HepG2 (cell line): ENCODE data around the gene ITGA2.

Source experiments
- FOXA1 ChIP-seq, 2 experiments: fragments of 450-650 bp in 1 of 2; sonication (generic) in 1 of 2; formaldehyde crosslinking in 1 of 2; IDR thresholded peaks; 2 replicates each; pipeline versions ENCODE4 v1.4.0 to v1.6.1; 2016 to 2020; ENCODE audit warnings: missing genetic modification reagents in 1 of 2
- FOXK1 ChIP-seq: sonication (generic); formaldehyde crosslinking; IDR thresholded peaks from 2 replicates; pipeline ENCODE4 v1.4.0; 2020; ENCODE audit warnings: low read depth, missing genetic modification reagents, borderline replicate concordance
- GPN1 ChIP-seq: sonication (generic); formaldehyde crosslinking; IDR thresholded peaks from 2 replicates; pipeline ENCODE4 v1.5.1; 2020; ENCODE audit warnings: missing genetic modification reagents, borderline replicate concordance
- HDAC2 ChIP-seq: sonication (generic); formaldehyde crosslinking; IDR thresholded peaks from 2 replicates; pipeline ENCODE4 v1.4.0; 2020; ENCODE audit warnings: missing genetic modification reagents
- NCOA1 ChIP-seq: sonication (generic); formaldehyde crosslinking; IDR thresholded peaks from 2 replicates; pipeline ENCODE4 v1.9.0; 2021; ENCODE audit warnings: missing genetic modification reagents
- NFKB2 ChIP-seq: sonication (generic); formaldehyde crosslinking; IDR thresholded peaks from 2 replicates; pipeline ENCODE4 v1.4.0; 2020; ENCODE audit warnings: missing genetic modification reagents, borderline replicate concordance
- POLR2A ChIP-seq, 2 experiments: IDR thresholded peaks; 2 replicates each; pipeline ENCODE4 v1.6.1; 2011; ENCODE audit warnings: low read depth in 2 of 2, low read length in 2 of 2, mild to moderate bottlenecking in 1 of 2, moderate library complexity in 1 of 2; ENCODE audit not compliant: insufficient read depth in 1 of 2
- PRMT3 ChIP-seq: sonication (generic); formaldehyde crosslinking; IDR thresholded peaks from 2 replicates; pipeline ENCODE4 v1.8.1; 2022; ENCODE audit warnings: low read depth, mild to moderate bottlenecking, moderate library complexity, missing genetic modification reagents, borderline replicate concordance
- TF ChIP-seq, protein P1 (sequence below): sonication (generic); formaldehyde crosslinking; IDR thresholded peaks from 2 replicates; pipeline ENCODE4 v1.9.0; 2021; ENCODE audit warnings: missing genetic modification reagents, borderline replicate concordance
- TF ChIP-seq, protein P2 (sequence below): sonication (generic); formaldehyde crosslinking; IDR thresholded peaks from 2 replicates; pipeline ENCODE4 v1.4.0; 2020; ENCODE audit warnings: missing genetic modification reagents
- TF ChIP-seq, protein P3 (sequence below): sonication (generic); formaldehyde crosslinking; IDR thresholded peaks from 2 replicates; pipeline ENCODE4 v1.8.1; 2022; ENCODE audit warnings: mild to moderate bottlenecking, missing genetic modification reagents
- TF ChIP-seq, protein P4 (sequence below), 2 experiments: fragments of 450-650 bp in 1 of 2; sonication (generic) in 1 of 2; formaldehyde crosslinking; IDR thresholded peaks; 2 replicates each; pipeline versions ENCODE4 v1.5.0 to v1.8.0; 2020 to 2022; ENCODE audit warnings: mild to moderate bottlenecking in 1 of 2, missing genetic modification reagents in 1 of 2
- TF ChIP-seq, protein P5 (sequence below): sonication (generic); formaldehyde crosslinking; IDR thresholded peaks from 2 replicates; pipeline ENCODE4 v1.5.0; 2020; ENCODE audit warnings: mild to moderate bottlenecking, missing genetic modification reagents, moderate library complexity

DNA sequence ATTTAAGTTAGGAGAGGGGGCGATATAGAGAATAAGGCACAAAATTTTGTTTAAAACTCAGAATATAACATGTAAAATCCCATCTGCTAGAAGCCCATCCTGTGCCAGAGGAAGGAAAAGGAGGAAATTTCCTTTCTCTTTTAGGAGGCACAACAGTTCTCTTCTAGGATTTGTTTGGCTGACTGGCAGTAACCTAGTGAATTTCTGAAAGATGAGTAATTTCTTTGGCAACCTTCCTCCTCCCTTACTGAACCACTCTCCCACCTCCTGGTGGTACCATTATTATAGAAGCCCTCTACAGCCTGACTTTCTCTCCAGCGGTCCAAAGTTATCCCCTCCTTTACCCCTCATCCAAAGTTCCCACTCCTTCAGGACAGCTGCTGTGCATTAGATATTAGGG is 102.1 kb downstream of the ITGA2 start:
- TF ChIP-seq, protein P1, sequence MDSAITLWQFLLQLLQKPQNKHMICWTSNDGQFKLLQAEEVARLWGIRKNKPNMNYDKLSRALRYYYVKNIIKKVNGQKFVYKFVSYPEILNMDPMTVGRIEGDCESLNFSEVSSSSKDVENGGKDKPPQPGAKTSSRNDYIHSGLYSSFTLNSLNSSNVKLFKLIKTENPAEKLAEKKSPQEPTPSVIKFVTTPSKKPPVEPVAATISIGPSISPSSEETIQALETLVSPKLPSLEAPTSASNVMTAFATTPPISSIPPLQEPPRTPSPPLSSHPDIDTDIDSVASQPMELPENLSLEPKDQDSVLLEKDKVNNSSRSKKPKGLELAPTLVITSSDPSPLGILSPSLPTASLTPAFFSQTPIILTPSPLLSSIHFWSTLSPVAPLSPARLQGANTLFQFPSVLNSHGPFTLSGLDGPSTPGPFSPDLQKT (CRISPR knock-in tag): no peak
- TF ChIP-seq HDAC2 (CRISPR knock-in tag) (no peak), GPN1 (CRISPR knock-in tag) (no peak), FOXK1 (CRISPR knock-in tag) (no peak), NCOA1 (CRISPR knock-in tag) (no peak), PRMT3 (CRISPR knock-in tag) (no peak), POLR2A (IDR thresholded peaks at IDR 0.05; ENCODE audit: insufficient read depth in 1 of 2, low read depth in 2 of 2, low read length in 2 of 2) (no peak), NFKB2 (CRISPR knock-in tag) (no peak), FOXA1 (IDR thresholded peaks at IDR 0.05) (no peak), FOXA1 (CRISPR knock-in tag; IDR thresholded peaks at IDR 0.05) (no peak)
- TF ChIP-seq, protein P2, sequence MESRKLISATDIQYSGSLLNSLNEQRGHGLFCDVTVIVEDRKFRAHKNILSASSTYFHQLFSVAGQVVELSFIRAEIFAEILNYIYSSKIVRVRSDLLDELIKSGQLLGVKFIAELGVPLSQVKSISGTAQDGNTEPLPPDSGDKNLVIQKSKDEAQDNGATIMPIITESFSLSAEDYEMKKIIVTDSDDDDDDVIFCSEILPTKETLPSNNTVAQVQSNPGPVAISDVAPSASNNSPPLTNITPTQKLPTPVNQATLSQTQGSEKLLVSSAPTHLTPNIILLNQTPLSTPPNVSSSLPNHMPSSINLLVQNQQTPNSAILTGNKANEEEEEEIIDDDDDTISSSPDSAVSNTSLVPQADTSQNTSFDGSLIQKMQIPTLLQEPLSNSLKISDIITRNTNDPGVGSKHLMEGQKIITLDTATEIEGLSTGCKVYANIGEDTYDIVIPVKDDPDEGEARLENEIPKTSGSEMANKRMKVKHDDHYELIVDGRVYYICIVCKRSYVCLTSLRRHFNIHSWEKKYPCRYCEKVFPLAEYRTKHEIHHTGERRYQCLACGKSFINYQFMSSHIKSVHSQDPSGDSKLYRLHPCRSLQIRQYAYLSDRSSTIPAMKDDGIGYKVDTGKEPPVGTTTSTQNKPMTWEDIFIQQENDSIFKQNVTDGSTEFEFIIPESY (CRISPR knock-in tag): no peak
- TF ChIP-seq, protein P3, sequence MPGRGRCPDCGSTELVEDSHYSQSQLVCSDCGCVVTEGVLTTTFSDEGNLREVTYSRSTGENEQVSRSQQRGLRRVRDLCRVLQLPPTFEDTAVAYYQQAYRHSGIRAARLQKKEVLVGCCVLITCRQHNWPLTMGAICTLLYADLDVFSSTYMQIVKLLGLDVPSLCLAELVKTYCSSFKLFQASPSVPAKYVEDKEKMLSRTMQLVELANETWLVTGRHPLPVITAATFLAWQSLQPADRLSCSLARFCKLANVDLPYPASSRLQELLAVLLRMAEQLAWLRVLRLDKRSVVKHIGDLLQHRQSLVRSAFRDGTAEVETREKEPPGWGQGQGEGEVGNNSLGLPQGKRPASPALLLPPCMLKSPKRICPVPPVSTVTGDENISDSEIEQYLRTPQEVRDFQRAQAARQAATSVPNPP (CRISPR knock-in tag): no peak
- TF ChIP-seq, protein P4, sequence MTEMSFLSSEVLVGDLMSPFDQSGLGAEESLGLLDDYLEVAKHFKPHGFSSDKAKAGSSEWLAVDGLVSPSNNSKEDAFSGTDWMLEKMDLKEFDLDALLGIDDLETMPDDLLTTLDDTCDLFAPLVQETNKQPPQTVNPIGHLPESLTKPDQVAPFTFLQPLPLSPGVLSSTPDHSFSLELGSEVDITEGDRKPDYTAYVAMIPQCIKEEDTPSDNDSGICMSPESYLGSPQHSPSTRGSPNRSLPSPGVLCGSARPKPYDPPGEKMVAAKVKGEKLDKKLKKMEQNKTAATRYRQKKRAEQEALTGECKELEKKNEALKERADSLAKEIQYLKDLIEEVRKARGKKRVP (CRISPR knock-in tag; IDR thresholded peaks at IDR 0.05): no peak
- TF ChIP-seq, protein P5, sequence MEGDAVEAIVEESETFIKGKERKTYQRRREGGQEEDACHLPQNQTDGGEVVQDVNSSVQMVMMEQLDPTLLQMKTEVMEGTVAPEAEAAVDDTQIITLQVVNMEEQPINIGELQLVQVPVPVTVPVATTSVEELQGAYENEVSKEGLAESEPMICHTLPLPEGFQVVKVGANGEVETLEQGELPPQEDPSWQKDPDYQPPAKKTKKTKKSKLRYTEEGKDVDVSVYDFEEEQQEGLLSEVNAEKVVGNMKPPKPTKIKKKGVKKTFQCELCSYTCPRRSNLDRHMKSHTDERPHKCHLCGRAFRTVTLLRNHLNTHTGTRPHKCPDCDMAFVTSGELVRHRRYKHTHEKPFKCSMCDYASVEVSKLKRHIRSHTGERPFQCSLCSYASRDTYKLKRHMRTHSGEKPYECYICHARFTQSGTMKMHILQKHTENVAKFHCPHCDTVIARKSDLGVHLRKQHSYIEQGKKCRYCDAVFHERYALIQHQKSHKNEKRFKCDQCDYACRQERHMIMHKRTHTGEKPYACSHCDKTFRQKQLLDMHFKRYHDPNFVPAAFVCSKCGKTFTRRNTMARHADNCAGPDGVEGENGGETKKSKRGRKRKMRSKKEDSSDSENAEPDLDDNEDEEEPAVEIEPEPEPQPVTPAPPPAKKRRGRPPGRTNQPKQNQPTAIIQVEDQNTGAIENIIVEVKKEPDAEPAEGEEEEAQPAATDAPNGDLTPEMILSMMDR (CRISPR knock-in tag): no peak
